HepG2 (cell line): Measurements from ENCODE around the gene GRIN2D. TPM values are rescaled to one million over a fixed set of nuclear protein-coding genes. Genes with fewer than 3 reads are reported as not detected.
A peak's percentile ranks its signal among the peaks of the same experiment; 100 is the strongest.

ENCODE experiments used
- CREB1 ChIP-seq, 2 experiments: fragments of 450-650 bp in 1 of 2; IDR thresholded peaks; 2 replicates each; pipeline ENCODE4 v1.6.1; 2016 to 2017; ENCODE audit warnings: control low read depth in 1 of 2, mild to moderate bottlenecking in 1 of 2, missing compliant biosample characterization in 1 of 2, missing genetic modification characterization in 1 of 2
- CREM ChIP-seq, 2 experiments: sonication (generic) in 1 of 2; formaldehyde crosslinking in 1 of 2; IDR thresholded peaks; 2 replicates each; pipeline versions ENCODE4 v1.4.0 to v1.6.1; 2016 to 2020; ENCODE audit warnings: antibody characterized with exemption in 1 of 2, mild to moderate bottlenecking in 1 of 2, missing genetic modification reagents in 1 of 2
- ELK4 ChIP-seq: sonication (generic); formaldehyde crosslinking; IDR thresholded peaks from 2 replicates; pipeline ENCODE4 v1.9.0; 2021; ENCODE audit warnings: missing genetic modification reagents, borderline replicate concordance
- GABPB1 ChIP-seq: IDR thresholded peaks from 2 replicates; pipeline ENCODE4 v1.6.1; 2016; ENCODE audit warnings: mild to moderate bottlenecking, missing genetic modification reagents, moderate library complexity, missing compliant biosample characterization
- HNRNPL ChIP-seq: fragments of 200-400 bp; formaldehyde crosslinking; IDR thresholded peaks from 2 replicates; pipeline ENCODE4 v1.6.1; 2017; ENCODE audit warnings: mild to moderate bottlenecking, low read depth, low read length
- IRF2 ChIP-seq: IDR thresholded peaks from 2 replicates; pipeline ENCODE4 v1.6.1; 2018; ENCODE audit warnings: missing genetic modification reagents, missing compliant biosample characterization
- NFIB ChIP-seq: sonication (generic); formaldehyde crosslinking; IDR thresholded peaks from 2 replicates; pipeline ENCODE4 v1.9.0; 2021; ENCODE audit warnings: missing genetic modification reagents, mild to moderate bottlenecking, borderline replicate concordance
- NFRKB ChIP-seq: fragments of 450-650 bp; IDR thresholded peaks from 2 replicates; pipeline ENCODE4 v1.6.1; 2017
- RBM22 ChIP-seq: fragments of 200-400 bp; formaldehyde crosslinking; optimal IDR thresholded peaks from 2 replicates; pipeline ENCODE3; 2017; ENCODE audit warnings: mild to moderate bottlenecking, low read length, moderate library complexity
- SATB2 ChIP-seq: sonication (generic); formaldehyde crosslinking; IDR thresholded peaks from 2 replicates; pipeline ENCODE4 v1.5.0; 2020; ENCODE audit warnings: missing genetic modification reagents
- SUZ12 ChIP-seq: fragments of 150-350 bp; IDR thresholded peaks from 2 replicates; pipeline ENCODE4 v1.6.1; 2014; ENCODE audit warnings: low read depth, low read length
- TEAD3 ChIP-seq: optimal IDR thresholded peaks from 2 replicates; pipeline ENCODE3; 2016; ENCODE audit warnings: borderline replicate concordance
- XBP1 ChIP-seq: sonication (generic); formaldehyde crosslinking; IDR thresholded peaks from 2 replicates; pipeline ENCODE4 v1.5.0; 2020; ENCODE audit warnings: missing genetic modification reagents
- ZMYM3 ChIP-seq: sonication (generic); formaldehyde crosslinking; IDR thresholded peaks from 2 replicates; pipeline ENCODE4 v1.5.1; 2020; ENCODE audit warnings: mild to moderate bottlenecking, missing genetic modification reagents
- ZNF501 ChIP-seq: sonication (generic); formaldehyde crosslinking; IDR thresholded peaks from 2 replicates; pipeline ENCODE4 v1.5.1; 2020; ENCODE audit warnings: mild to moderate bottlenecking, moderate library complexity, missing genetic modification reagents
- ZNF710 ChIP-seq: sonication (generic); formaldehyde crosslinking; IDR thresholded peaks from 2 replicates; pipeline ENCODE4 v1.5.0; 2020; ENCODE audit warnings: mild to moderate bottlenecking, missing genetic modification reagents, borderline replicate concordance
- ZNF737 ChIP-seq: sonication (generic); formaldehyde crosslinking; IDR thresholded peaks from 2 replicates; pipeline ENCODE4 v1.5.0; 2020; ENCODE audit warnings: missing genetic modification reagents, mild to moderate bottlenecking, borderline replicate concordance
- ZNF891 ChIP-seq: sonication (generic); formaldehyde crosslinking; IDR thresholded peaks from 2 replicates; pipeline ENCODE4 v1.5.0; 2020; ENCODE audit warnings: mild to moderate bottlenecking, missing genetic modification reagents
- ZZZ3 ChIP-seq: sonication (generic); formaldehyde crosslinking; IDR thresholded peaks from 2 replicates; pipeline ENCODE4 v1.4.0; 2020; ENCODE audit warnings: missing genetic modification reagents, mild to moderate bottlenecking, borderline replicate concordance
- polyA plus RNA-seq, 8 experiments: library from polyadenylated mRNA; depleted of rRNA in 3 of 8; stranded (reverse) in 7 of 8; unstranded in 1 of 8; fragments of >200 nt; fragmentation: Illumina TruSeq in 4 of 8; extraction: Trizol in 4 of 8; gene quantifications; 2 replicates each; pipeline versions ENCODE4 v1.2.1 to v1.2.3, GENCODE V29; 2011 to 2016; ENCODE audit warnings: low read depth in 4 of 8, missing spikeins in 1 of 8, mixed read lengths in 1 of 8; ENCODE audit not compliant: insufficient read depth in 1 of 8
- total RNA-seq, 5 experiments: library from RNA; depleted of rRNA; stranded (reverse); fragments of >200 nt; fragmentation: Illumina TruSeq; extraction: Trizol; gene quantifications; 2 replicates each; pipeline ENCODE4 v1.2.3, GENCODE V29; 2016; ENCODE audit warnings: low read depth in 1 of 5
- TF ChIP-seq, protein P1 (sequence below): sonication (generic); formaldehyde crosslinking; IDR thresholded peaks from 2 replicates; pipeline ENCODE4 v1.5.1; 2020; ENCODE audit warnings: mild to moderate bottlenecking, moderate library complexity, missing genetic modification reagents
- TF ChIP-seq, protein P2 (sequence below): sonication (generic); formaldehyde crosslinking; IDR thresholded peaks from 2 replicates; pipeline ENCODE4 v1.8.0; 2022; ENCODE audit warnings: mild to moderate bottlenecking, missing genetic modification reagents; ENCODE audit not compliant: insufficient replicate concordance
- TF ChIP-seq, protein P3 (sequence below): sonication (generic); formaldehyde crosslinking; conservative IDR thresholded peaks from 2 replicates; pipeline ENCODE4 v1.4.0; 2020; ENCODE audit warnings: missing genetic modification reagents

Gene GRIN2D
- total and polyA plus RNA-seq, 2 of the 13 experiments (the other 11 are each of a cell fraction or from before 2014, with no cell fraction given), result 0.02 to 0.13 TPM

GRCh38 chr19:48403606-48404005 is 10.1 kb downstream of the GRIN2D start (continued):
- TF ChIP-seq ELK4 (CRISPR knock-in tag) (no peak), XBP1 (no peak), RBM22 (no peak), GABPB1 (CRISPR knock-in tag) (peak; percentile 79), ZMYM3 (no peak), TEAD3 (peak; percentile 77), ZNF710 (CRISPR knock-in tag) (no peak), CREB1 (IDR thresholded peaks at IDR 0.05) (no peak), CREB1 (CRISPR knock-in tag; IDR thresholded peaks at IDR 0.05) (peak; percentile 42; the same call in 1 of the 2 replicates), NFIB (CRISPR knock-in tag) (no peak), SATB2 (CRISPR knock-in tag) (no peak), HNRNPL (no peak), ZNF737 (CRISPR knock-in tag) (no peak), ZNF891 (CRISPR knock-in tag) (no peak), ZZZ3 (no peak), NFRKB (no peak), ZNF501 (no peak), CREM (IDR thresholded peaks at IDR 0.05) (peak; percentile 91), CREM (CRISPR knock-in tag; IDR thresholded peaks at IDR 0.05) (no peak), SUZ12 (peak; percentile 73), IRF2 (CRISPR knock-in tag) (peak; percentile 83; the same call in 1 of the 2 replicates)
- TF ChIP-seq, protein P1, sequence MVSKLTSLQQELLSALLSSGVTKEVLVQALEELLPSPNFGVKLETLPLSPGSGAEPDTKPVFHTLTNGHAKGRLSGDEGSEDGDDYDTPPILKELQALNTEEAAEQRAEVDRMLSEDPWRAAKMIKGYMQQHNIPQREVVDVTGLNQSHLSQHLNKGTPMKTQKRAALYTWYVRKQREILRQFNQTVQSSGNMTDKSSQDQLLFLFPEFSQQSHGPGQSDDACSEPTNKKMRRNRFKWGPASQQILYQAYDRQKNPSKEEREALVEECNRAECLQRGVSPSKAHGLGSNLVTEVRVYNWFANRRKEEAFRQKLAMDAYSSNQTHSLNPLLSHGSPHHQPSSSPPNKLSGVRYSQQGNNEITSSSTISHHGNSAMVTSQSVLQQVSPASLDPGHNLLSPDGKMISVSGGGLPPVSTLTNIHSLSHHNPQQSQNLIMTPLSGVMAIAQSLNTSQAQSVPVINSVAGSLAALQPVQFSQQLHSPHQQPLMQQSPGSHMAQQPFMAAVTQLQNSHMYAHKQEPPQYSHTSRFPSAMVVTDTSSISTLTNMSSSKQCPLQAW, result no peak
- TF ChIP-seq, protein P2, sequence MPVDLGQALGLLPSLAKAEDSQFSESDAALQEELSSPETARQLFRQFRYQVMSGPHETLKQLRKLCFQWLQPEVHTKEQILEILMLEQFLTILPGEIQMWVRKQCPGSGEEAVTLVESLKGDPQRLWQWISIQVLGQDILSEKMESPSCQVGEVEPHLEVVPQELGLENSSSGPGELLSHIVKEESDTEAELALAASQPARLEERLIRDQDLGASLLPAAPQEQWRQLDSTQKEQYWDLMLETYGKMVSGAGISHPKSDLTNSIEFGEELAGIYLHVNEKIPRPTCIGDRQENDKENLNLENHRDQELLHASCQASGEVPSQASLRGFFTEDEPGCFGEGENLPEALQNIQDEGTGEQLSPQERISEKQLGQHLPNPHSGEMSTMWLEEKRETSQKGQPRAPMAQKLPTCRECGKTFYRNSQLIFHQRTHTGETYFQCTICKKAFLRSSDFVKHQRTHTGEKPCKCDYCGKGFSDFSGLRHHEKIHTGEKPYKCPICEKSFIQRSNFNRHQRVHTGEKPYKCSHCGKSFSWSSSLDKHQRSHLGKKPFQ (CRISPR knock-in tag), result no peak
- TF ChIP-seq, protein P3, sequence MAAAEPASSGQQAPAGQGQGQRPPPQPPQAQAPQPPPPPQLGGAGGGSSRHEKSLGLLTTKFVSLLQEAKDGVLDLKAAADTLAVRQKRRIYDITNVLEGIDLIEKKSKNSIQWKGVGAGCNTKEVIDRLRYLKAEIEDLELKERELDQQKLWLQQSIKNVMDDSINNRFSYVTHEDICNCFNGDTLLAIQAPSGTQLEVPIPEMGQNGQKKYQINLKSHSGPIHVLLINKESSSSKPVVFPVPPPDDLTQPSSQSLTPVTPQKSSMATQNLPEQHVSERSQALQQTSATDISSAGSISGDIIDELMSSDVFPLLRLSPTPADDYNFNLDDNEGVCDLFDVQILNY (CRISPR knock-in tag), result no peak
